PC-3 (cell line): ENCODE data around the gene NHERF2. TPM values are rescaled to one million over a fixed set of nuclear protein-coding genes. Genes with fewer than 3 reads are reported as not detected.
A peak's percentile ranks its signal among the peaks of the same experiment; 100 is the strongest.

ENCODE experiments used
- ATAC-seq: fragments of 200-7000 bp; cut with Tn5 transposase; 2 replicates; pipeline ENCODE4 v1.9.1; 2020; ENCODE audit warnings: mild to moderate bottlenecking, moderate library complexity
- BruUV-seq: library from RNA; stranded (reverse); fragments of 400-500 nt; replicated peaks from 2 replicates; lab custom pipeline; 2021; lab: Mats Ljungman, UMichigan
- CTCF ChIA-PET: fragments of 300-600 bp; sonication (Branson Sonifier 250); formaldehyde crosslinking; loops from one replicate; lab custom pipeline; 2022; ENCODE audit warnings: antibody characterized with exemption; lab: Charles Lee
- POLR2A ChIA-PET: fragments of 300-600 bp; sonication (Branson Sonifier 250); formaldehyde crosslinking; loops from one replicate; lab custom pipeline; 2022; ENCODE audit warnings: antibody characterized with exemption; ENCODE audit not compliant: unreplicated experiment; lab: Charles Lee
- DNase-seq: peaks from one replicate; pipeline ENCODE4 v3.0.0-alpha.2; 2015
- H2AFZ ChIP-seq: fragments of 300-600 bp; sonication (generic); 2 replicates; pipeline ENCODE4 v1.6.0; 2016; ENCODE audit warnings: antibody characterized with exemption, low read length
- H3F3A ChIP-seq: fragments of 300-600 bp; sonication (generic); one replicate; pipeline ENCODE4 v1.6.0; 2017; ENCODE audit warnings: antibody characterized with exemption, low read length, control low read depth, mild to moderate bottlenecking; ENCODE audit not compliant: unreplicated experiment
- H3K27ac ChIP-seq: fragments of 300-600 bp; sonication (generic); 2 replicates; pipeline ENCODE4 v1.5.1; 2016; ENCODE audit warnings: mild to moderate bottlenecking, low read length
- H3K27me3 ChIP-seq: fragments of 300-600 bp; sonication (generic); 2 replicates; pipeline ENCODE4 v1.6.1; 2016; ENCODE audit warnings: low read length, mixed read lengths
- H3K36me3 ChIP-seq: fragments of 300-600 bp; sonication (generic); 2 replicates; pipeline ENCODE4 v1.6.1; 2016; ENCODE audit warnings: low read depth, mixed run types, low read length, mixed read lengths
- H3K4me1 ChIP-seq: fragments of 300-600 bp; sonication (generic); 2 replicates; pipeline ENCODE4 v1.5.1; 2016; ENCODE audit warnings: low read length; ENCODE audit not compliant: insufficient read depth
- H3K4me2 ChIP-seq: fragments of 300-600 bp; sonication (generic); 2 replicates; pipeline ENCODE4 v1.6.0; 2016; ENCODE audit warnings: low read length
- H3K4me3 ChIP-seq: fragments of 300-600 bp; sonication (generic); 2 replicates; pipeline ENCODE4 v1.5.1; 2016; ENCODE audit warnings: mild to moderate bottlenecking, low read length, mixed read lengths
- H3K79me2 ChIP-seq: fragments of 300-600 bp; sonication (generic); 2 replicates; pipeline ENCODE4 v1.6.1; 2017; ENCODE audit warnings: low read length, mixed read lengths
- H3K9ac ChIP-seq: fragments of 300-600 bp; sonication (generic); 2 replicates; pipeline ENCODE4 v1.6.0; 2016; ENCODE audit warnings: mild to moderate bottlenecking, low read length
- H3K9me2 ChIP-seq: fragments of 300-600 bp; sonication (generic); replicated peaks from 2 replicates; pipeline ENCODE4 v1.6.1; 2016; ENCODE audit warnings: mixed run types, low read length, mixed read lengths
- H3K9me3 ChIP-seq: fragments of 300-600 bp; sonication (generic); 2 replicates; pipeline ENCODE4 v1.6.1; 2016; ENCODE audit warnings: low read length, mixed read lengths
- H4K20me1 ChIP-seq: fragments of 300-600 bp; sonication (generic); 2 replicates; pipeline ENCODE4 v1.6.1; 2016; ENCODE audit warnings: low read length, mixed read lengths
- CTCF ChIP-seq: fragments of 300-600 bp; sonication (generic); conservative IDR thresholded peaks from 2 replicates; pipeline ENCODE4 v1.5.1; 2017; ENCODE audit warnings: antibody characterized with exemption, low read depth, mild to moderate bottlenecking, low read length
- EZH2 ChIP-seq: fragments of 300-600 bp; sonication (generic); IDR thresholded peaks from one replicate; pipeline ENCODE4 v1.6.1; 2017; ENCODE audit warnings: antibody characterized with exemption, mild to moderate bottlenecking, low read length; ENCODE audit not compliant: unreplicated experiment
- EZH2phosphoT487 ChIP-seq: fragments of 300-600 bp; sonication (generic); IDR thresholded peaks from 2 replicates; pipeline ENCODE4 v1.6.1; 2018; ENCODE audit warnings: mild to moderate bottlenecking, antibody characterized with exemption, low read length, borderline replicate concordance
- intact Hi-C: fragments of 100-400 bp; cut with micrococcal nuclease; formaldehyde crosslinking; loops from 2 replicates; pipeline ENCODE4 v1.9.0; 2023
- total RNA-seq: library from RNA; depleted of rRNA; stranded (reverse); fragments of >200 nt; gene quantifications from 2 replicates; pipeline ENCODE4 v1.2.3, GENCODE V29; 2014

Gene NHERF2
- total RNA-seq, 1 experiment from 2014 or later: 145 TPM

GRCh38 chr16:2031081-2031577, 4.4 kb downstream of the NHERF2 start:
- H3K9me2 ChIP-seq: no peaks in the 10 kb centered on the region
- no peak overlapping the region for H3K4me2 ChIP-seq
- no TSS peak for BruUV-seq
- ChIA-PET CTCF (no interaction called here), POLR2A (no interaction called here)
- no peak overlapping the region for H3K4me3 ChIP-seq
- peaks cover 48% of the 10 kb centered on the region for H3K4me1 ChIP-seq
- H3K79me2 ChIP-seq: peaks cover 53% of the 10 kb centered on the region
- H4K20me1 ChIP-seq: no peaks in the 10 kb centered on the region
- H3K9ac ChIP-seq: no peak overlapping the region
- H3K36me3 ChIP-seq: no peaks in the 10 kb centered on the region
- intact Hi-C loops: no loop called here
- H2AFZ ChIP-seq: no peak overlapping the region
- TF ChIP-seq EZH2 (no peak), EZH2phosphoT487 (no peak), CTCF (no peak)
- DNase-seq (no peak), ATAC-seq (no peak)
- H3K27ac ChIP-seq: no peak overlapping the region
- no peaks in the 10 kb centered on the region for H3F3A ChIP-seq
- no peaks in the 10 kb centered on the region for H3K9me3 ChIP-seq
- H3K27me3 ChIP-seq: no peaks in the 10 kb centered on the region

DNA sequence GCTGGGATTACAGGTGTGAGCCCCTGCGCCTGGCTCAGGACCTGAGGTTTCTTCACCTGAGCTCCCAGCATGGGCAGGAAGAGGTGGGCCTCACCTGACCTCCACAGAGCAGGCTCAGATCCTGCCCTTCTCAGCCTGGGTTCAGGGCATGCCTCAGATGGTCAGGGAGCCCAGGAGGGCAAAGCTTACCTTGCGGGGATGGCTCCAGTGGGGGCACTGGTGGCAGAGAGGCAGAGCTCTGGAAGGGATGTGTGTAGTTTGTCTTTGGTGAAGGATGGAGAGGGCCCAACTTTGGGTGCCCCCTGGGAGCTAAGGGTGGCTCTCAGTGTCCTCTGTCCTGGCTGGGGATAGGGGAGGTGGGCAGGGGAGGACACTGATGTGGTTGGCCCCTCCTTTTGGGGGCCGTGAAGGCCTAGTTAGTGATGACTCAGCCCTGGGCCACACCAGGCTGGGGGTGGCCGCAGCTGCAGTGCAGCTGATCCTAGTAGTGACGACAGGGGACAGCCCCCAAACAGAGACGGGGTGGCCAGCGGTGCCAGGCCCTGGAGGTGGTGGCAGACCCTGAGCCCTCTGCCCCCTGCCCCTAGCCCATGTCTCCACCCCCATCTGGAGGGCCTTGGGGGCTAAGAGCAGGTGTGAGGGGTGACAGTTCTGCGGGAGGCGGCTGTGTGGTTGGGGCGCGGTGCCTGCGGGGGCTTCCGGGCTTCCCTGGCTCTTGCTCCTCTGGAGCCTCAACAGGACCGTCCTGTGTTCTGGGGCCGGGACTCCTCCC, 5.8 kb downstream of the NHERF2 start:
- ATAC-seq (peak; percentile 14), DNase-seq (no peak)
- Histone ChIP-seq H3K27ac (peak overlapping the region; percentile 90), H3K36me3 (no peaks in the 10 kb centered on the region; the same call in 1 of the 2 replicates), H3K4me3 (peak overlapping the region; percentile 67), H4K20me1 (no peaks in the 10 kb centered on the region), H3K9ac (peak overlapping the region; percentile 86), H3K79me2 (peaks cover 60% of the 10 kb centered on the region), H3K9me3 (no peaks in the 10 kb centered on the region), H3K27me3 (no peaks in the 10 kb centered on the region), H3K9me2 (no peaks in the 10 kb centered on the region), H3K4me1 (peaks cover 54% of the 10 kb centered on the region), H3F3A (no peaks in the 10 kb centered on the region), H3K4me2 (peak overlapping the region; percentile 87), H2AFZ (no peak overlapping the region)
- ChIA-PET POLR2A (no interaction called here), CTCF (interaction anchor here (0.5 kb wide), 1 partner anchor 25 kb away, joined by 3 read pairs; no protein-coding TSS in a partner anchor)
- intact Hi-C loops: no loop called here
- TSS peak; percentile 14 for BruUV-seq
- TF ChIP-seq EZH2phosphoT487 (no peak), EZH2 (no peak), CTCF (no peak)
